ENCODE data around the gene CTIF.

- TF ChIP-seq CTCF (conservative IDR thresholded peaks at IDR 0.05 in 1 of 2, IDR thresholded peaks at IDR 0.05 in 1 of 2; ENCODE audit: low read depth in 1 of 2, low read length in 2 of 2) (no peak), EZH2 (IDR thresholded peaks at IDR 0.05; ENCODE audit: low read length, missing control alignments) (no peak)
Observed at GRCh38 chr18:48594471-48595094, 55.8 kb downstream of the CTIF start.
